MM.1S (cell line): Measurements from ENCODE around the gene PDE3B.

Experiments used
- DNase-seq: peaks from one replicate; pipeline ENCODE4 v3.0.0-alpha.2; 2015
- H2AFZ ChIP-seq: fragments of 300-600 bp; sonication (generic); 2 replicates; pipeline ENCODE4 v1.6.0; 2016; ENCODE audit warnings: antibody characterized with exemption, low read length
- H3F3A ChIP-seq: fragments of 300-600 bp; sonication (generic); 2 replicates; pipeline ENCODE4 v1.6.1; 2016; ENCODE audit warnings: mild to moderate bottlenecking, antibody characterized with exemption, low read length, moderate library complexity, mixed read lengths; ENCODE audit not compliant: insufficient read depth
- H3K27ac ChIP-seq: fragments of 300-600 bp; sonication (generic); 2 replicates; pipeline ENCODE4 v1.5.1; 2016; ENCODE audit warnings: mild to moderate bottlenecking, low read length
- H3K27me3 ChIP-seq: fragments of 300-600 bp; sonication (generic); replicated peaks from 2 replicates; pipeline ENCODE4 v1.6.0; 2016; ENCODE audit warnings: low read length; ENCODE audit not compliant: insufficient read depth
- H3K36me3 ChIP-seq: fragments of 300-600 bp; sonication (generic); replicated peaks from 2 replicates; pipeline ENCODE4 v1.6.1; 2016; ENCODE audit warnings: mild to moderate bottlenecking, low read length, mixed read lengths; ENCODE audit not compliant: insufficient read depth
- H3K4me1 ChIP-seq: fragments of 300-600 bp; sonication (generic); 2 replicates; pipeline ENCODE4 v1.6.1; 2016; ENCODE audit warnings: low read length, mixed read lengths
- H3K4me2 ChIP-seq: fragments of 300-600 bp; sonication (generic); 2 replicates; pipeline ENCODE4 v1.6.0; 2016; ENCODE audit warnings: low read depth, low read length
- H3K4me3 ChIP-seq: fragments of 300-600 bp; sonication (generic); 2 replicates; pipeline ENCODE4 v1.5.1; 2016; ENCODE audit warnings: low read length, mixed read lengths
- H3K79me2 ChIP-seq: fragments of 300-600 bp; sonication (generic); 2 replicates; pipeline ENCODE4 v1.6.1; 2016; ENCODE audit warnings: mixed run types, low read length, mixed read lengths
- H3K9ac ChIP-seq: fragments of 300-600 bp; sonication (generic); 2 replicates; pipeline ENCODE4 v1.6.1; 2016; ENCODE audit warnings: low read length, mixed read lengths
- H3K9me2 ChIP-seq: fragments of 300-600 bp; sonication (generic); replicated peaks from 2 replicates; pipeline ENCODE4 v1.6.1; 2016; ENCODE audit warnings: mild to moderate bottlenecking, low read length, mixed read lengths; ENCODE audit not compliant: insufficient read depth
- H3K9me3 ChIP-seq: fragments of 300-600 bp; sonication (generic); replicated peaks from 2 replicates; pipeline ENCODE4 v1.6.1; 2016; ENCODE audit warnings: mild to moderate bottlenecking, low read length, mixed read lengths; ENCODE audit not compliant: insufficient read depth
- H4K20me1 ChIP-seq: fragments of 300-600 bp; sonication (generic); 2 replicates; pipeline ENCODE4 v1.6.1; 2016; ENCODE audit warnings: mild to moderate bottlenecking, low read length, moderate library complexity, mixed read lengths; ENCODE audit not compliant: insufficient read depth
- CTCF ChIP-seq: fragments of 300-600 bp; sonication (generic); IDR thresholded peaks from 2 replicates; pipeline ENCODE4 v1.5.1; 2016; ENCODE audit warnings: antibody characterized with exemption, low read length, mixed read lengths
- EZH2 ChIP-seq: fragments of 300-600 bp; sonication (generic); optimal IDR thresholded peaks from 2 replicates; pipeline ENCODE3; 2017; ENCODE audit warnings: low read depth, mild to moderate bottlenecking, antibody characterized with exemption, low read length, mixed read lengths
- EZH2phosphoT487 ChIP-seq: fragments of 300-600 bp; sonication (generic); IDR thresholded peaks from 2 replicates; pipeline ENCODE4 v1.6.1; 2018; ENCODE audit warnings: antibody characterized with exemption, low read length

Gene PDE3B

GRCh38 chr11:14622223-14622954 lies 21.2 kb upstream of the PDE3B start:
- Histone ChIP-seq H3K9me2 (no peaks in the 10 kb centered on the region), H3K4me3 (no peak overlapping the region), H3K79me2 (no peaks in the 10 kb centered on the region), H3K4me1 (no peaks in the 10 kb centered on the region), H2AFZ (no peak overlapping the region), H3K9ac (no peak overlapping the region), H3K27me3 (no peaks in the 10 kb centered on the region), H3K4me2 (no peak overlapping the region), H3K27ac (no peak overlapping the region), H3K36me3 (no peaks in the 10 kb centered on the region), H4K20me1 (no peaks in the 10 kb centered on the region), H3F3A (no peaks in the 10 kb centered on the region), H3K9me3 (no peaks in the 10 kb centered on the region)
- no peak for DNase-seq
- TF ChIP-seq EZH2phosphoT487: no peak
- no peak for TF ChIP-seq EZH2
- TF ChIP-seq CTCF: no peak

GRCh38 chr11:14623036-14623435 lies 20.6 kb upstream of the PDE3B start:
- no peak overlapping the region for H3K27ac ChIP-seq
- H3K4me1 ChIP-seq: no peaks in the 10 kb centered on the region

GRCh38 chr11:14625586-14626205 lies 17.9 kb upstream of the PDE3B start:
- Histone ChIP-seq H3K9me2 (no peaks in the 10 kb centered on the region), H3K9ac (no peak overlapping the region), H3K27ac (no peak overlapping the region), H3F3A (no peaks in the 10 kb centered on the region), H3K79me2 (no peaks in the 10 kb centered on the region), H3K4me1 (no peaks in the 10 kb centered on the region), H3K9me3 (no peaks in the 10 kb centered on the region), H3K4me3 (no peak overlapping the region), H4K20me1 (no peaks in the 10 kb centered on the region), H3K4me2 (no peak overlapping the region), H3K27me3 (no peaks in the 10 kb centered on the region), H3K36me3 (no peaks in the 10 kb centered on the region), H2AFZ (no peak overlapping the region)
- no peak for TF ChIP-seq CTCF
- TF ChIP-seq EZH2phosphoT487: no peak
- TF ChIP-seq EZH2: no peak
- no peak for DNase-seq

More at GRCh38 chr11:14623036-14623435, 20.6 kb upstream of the PDE3B start:
- H2AFZ ChIP-seq: no peak overlapping the region
- no peaks in the 10 kb centered on the region for H3K9me3 ChIP-seq
- TF ChIP-seq EZH2phosphoT487 (no peak), EZH2 (no peak), CTCF (no peak)
- H3K36me3 ChIP-seq: no peaks in the 10 kb centered on the region
- H3F3A ChIP-seq: no peaks in the 10 kb centered on the region
- H3K4me3 ChIP-seq: no peak overlapping the region
- no peak overlapping the region for H3K9ac ChIP-seq
- H3K27me3 ChIP-seq: no peaks in the 10 kb centered on the region
- no peaks in the 10 kb centered on the region for H4K20me1 ChIP-seq
- DNase-seq: no peak
- no peaks in the 10 kb centered on the region for H3K9me2 ChIP-seq
- H3K4me2 ChIP-seq: no peak overlapping the region
- H3K79me2 ChIP-seq: no peaks in the 10 kb centered on the region
